K562 (cell line): ENCODE data around the gene PLXNB3. TPM values are rescaled to one million over a fixed set of nuclear protein-coding genes. Genes with fewer than 3 reads are reported as not detected.
A peak's percentile ranks its signal among the peaks of the same experiment; 100 is the strongest.

ENCODE experiments used
- CHD2 ChIP-seq: IDR thresholded peaks from 2 replicates; pipeline ENCODE4 v1.6.1; 2011; ENCODE audit warnings: low read depth, low read length
- DMBX1 ChIP-seq: fragments of 250-450 bp; sonication (Bioruptor Pico); IDR thresholded peaks from 2 replicates; pipeline ENCODE4 v1.8.0; 2022; ENCODE audit warnings: inconsistent platforms, mild to moderate bottlenecking, moderate library complexity, borderline replicate concordance
- FOXM1 ChIP-seq, 2 experiments: fragments of 450-650 bp in 1 of 2; sonication (generic) in 1 of 2; formaldehyde crosslinking in 1 of 2; IDR thresholded peaks; 2 replicates each; pipeline versions ENCODE4 v1.6.1 to v1.9.0; 2017 to 2022; ENCODE audit warnings: low read depth in 2 of 2, mild to moderate bottlenecking in 2 of 2, missing genetic modification reagents in 1 of 2, moderate library complexity in 1 of 2
- GABPA ChIP-seq: fragments of 200-800 bp; sonication (Bioruptor generic); conservative IDR thresholded peaks from 2 replicates; pipeline ENCODE4 v1.6.1; 2016; ENCODE audit warnings: low read depth, missing genetic modification characterization, missing compliant biosample characterization
- LARP7 ChIP-seq: fragments of 450-650 bp; IDR thresholded peaks from 2 replicates; pipeline ENCODE4 v1.6.1; 2016
- MCM7 ChIP-seq, 2 experiments: fragments of 450-650 bp; IDR thresholded peaks; 2 replicates each; pipeline ENCODE4 v1.6.1; 2016 to 2018
- MYC ChIP-seq, 2 experiments: fragments of 250-450 bp in 1 of 2; sonication (Bioruptor Pico) in 1 of 2; IDR thresholded peaks; 2 replicates each; pipeline versions ENCODE4 v1.5.1 to v1.6.1; 2012 to 2021; ENCODE audit warnings: low read depth in 2 of 2, borderline replicate concordance in 1 of 2, improper control_type of control experiment in 1 of 2, low read length in 1 of 2, mild to moderate bottlenecking in 1 of 2, moderate library complexity in 1 of 2
- POLR2B ChIP-seq: fragments of 450-650 bp; IDR thresholded peaks from 2 replicates; pipeline ENCODE4 v1.6.1; 2018; ENCODE audit warnings: low read depth; ENCODE audit not compliant: partially characterized antibody
- SPI1 ChIP-seq: IDR thresholded peaks from 2 replicates; pipeline ENCODE4 v1.6.1; 2011; ENCODE audit warnings: low read depth, low read length, control low read depth, borderline replicate concordance
- SREBF1 ChIP-seq: fragments of 150-350 bp; IDR thresholded peaks from 2 replicates; pipeline ENCODE4 v1.6.1; 2014; ENCODE audit warnings: antibody characterized with exemption, low read depth, low read length, borderline replicate concordance
- TCF7L2 ChIP-seq: fragments of 150-350 bp; IDR thresholded peaks from 2 replicates; pipeline ENCODE4 v1.6.1; 2016; ENCODE audit warnings: low read depth, mild to moderate bottlenecking, low read length, moderate library complexity
- ZFPM2 ChIP-seq: fragments of 250-450 bp; sonication (Bioruptor Pico); IDR thresholded peaks from 2 replicates; pipeline ENCODE4 v1.5.1; 2022; ENCODE audit warnings: mild to moderate bottlenecking
- ZSCAN29 ChIP-seq: fragments of 450-650 bp; IDR thresholded peaks from 2 replicates; pipeline ENCODE4 v1.6.1; 2017
- polyA plus RNA-seq, 8 experiments: library from polyadenylated mRNA; depleted of rRNA in 4 of 8; stranded (reverse) in 5 of 8; unstranded in 3 of 8; fragments of >200 nt; fragmentation: Nextera tagmentation in 2 of 8; fragmentation: Illumina TruSeq in 1 of 8; extraction: Ambion mirVana in 2 of 8; extraction: Trizol in 1 of 8; gene quantifications; 2 replicates each; pipeline versions ENCODE4 v1.2.1 to v1.2.3, GENCODE V29; 2011 to 2014; ENCODE audit warnings: inconsistent platforms in 1 of 8, missing spikeins in 1 of 8
- total RNA-seq, 7 experiments: library from RNA; depleted of rRNA in 6 of 7; stranded (reverse); fragments of >200 nt in 6 of 7; fragmentation: Illumina TruSeq in 2 of 7; extraction: Trizol in 2 of 7; gene quantifications; 2 replicates each; pipeline versions ENCODE4 v1.2.1 to v1.2.3, GENCODE V29; 2011 to 2021; ENCODE audit warnings: low replicate concordance in 1 of 7
- TF ChIP-seq, protein P1 (sequence below), 2 experiments: IDR thresholded peaks; 2 replicates each; pipeline ENCODE4 v1.6.1; 2011; ENCODE audit warnings: borderline replicate concordance in 1 of 2, control low read depth in 1 of 2, low read depth in 1 of 2, low read length in 1 of 2, mild to moderate bottlenecking in 1 of 2, mixed read lengths in 1 of 2, moderate library complexity in 1 of 2; ENCODE audit not compliant: insufficient read depth in 1 of 2, insufficient read length in 1 of 2, poor library complexity in 1 of 2, severe bottlenecking in 1 of 2; ENCODE audit errors: extremely low read depth in 1 of 2
- TF ChIP-seq, protein P2 (sequence below): IDR thresholded peaks from 3 replicates; pipeline ENCODE4 v1.6.1; 2011; ENCODE audit warnings: borderline replicate concordance, mild to moderate bottlenecking; ENCODE audit not compliant: insufficient read length, insufficient read depth
- TF ChIP-seq, protein P3 (sequence below): fragments of 450-650 bp; IDR thresholded peaks from one replicate; pipeline ENCODE4 v1.6.1; 2018; ENCODE audit warnings: mild to moderate bottlenecking, moderate library complexity; ENCODE audit not compliant: partially characterized antibody
- TF ChIP-seq, protein P4 (sequence below), 2 experiments: fragments of 450-650 bp; conservative IDR thresholded peaks; 2 replicates each; pipeline ENCODE4 v1.6.1; 2017; ENCODE audit warnings: mild to moderate bottlenecking in 2 of 2, moderate library complexity in 2 of 2
- TF ChIP-seq, protein P5 (sequence below): fragments of 250-450 bp; sonication (Bioruptor Pico); IDR thresholded peaks from 2 replicates; pipeline ENCODE4 v1.8.0; 2021; ENCODE audit warnings: mild to moderate bottlenecking, moderate library complexity

Gene PLXNB3
- total and polyA plus RNA-seq, 9 of the 15 experiments (the other 6 are each of a cell fraction or from before 2014, with no cell fraction given) = 0.22 to 2.0 (median 1.4) TPM; not detected in 2

DNA sequence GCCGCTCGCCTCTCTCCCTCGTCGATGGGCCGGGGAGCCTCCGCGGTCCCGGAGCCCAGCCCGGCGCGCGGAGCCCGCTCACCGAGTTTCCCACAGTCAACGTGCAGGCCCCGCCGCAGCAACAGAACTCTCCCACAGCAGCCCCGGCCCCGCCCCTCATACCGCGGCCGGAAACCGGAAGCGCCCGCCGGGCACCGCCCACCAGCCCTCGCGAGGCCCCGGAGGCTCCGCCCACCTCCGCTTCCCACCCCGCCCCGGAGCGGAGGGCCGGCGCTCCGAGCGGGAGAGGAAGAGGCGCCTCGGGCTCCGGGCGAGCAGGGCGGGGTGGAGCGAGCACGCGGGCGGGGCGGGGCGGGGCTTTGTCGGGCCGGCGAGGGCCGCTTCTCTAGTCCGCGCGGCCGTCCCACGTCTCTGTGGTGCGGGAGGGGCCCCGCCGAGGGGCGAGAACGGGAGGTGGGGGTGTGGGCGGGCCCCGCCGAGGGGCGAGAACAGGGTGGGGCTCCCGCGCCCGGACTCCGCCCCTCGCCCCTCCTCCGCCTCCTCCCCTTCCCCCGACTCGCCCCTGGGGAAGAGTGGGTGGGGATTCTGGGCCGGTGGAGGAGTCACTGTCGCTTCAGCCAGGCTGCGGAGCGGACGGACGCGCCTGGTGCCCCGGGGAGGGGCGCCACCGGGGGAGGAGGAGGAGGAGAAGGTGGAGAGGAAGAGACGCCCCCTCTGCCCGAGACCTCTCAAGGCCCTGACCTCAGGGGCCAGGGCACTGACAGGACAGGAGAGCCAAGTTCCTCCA, 39.6 kb upstream of the PLXNB3 start, which contains the start of the genes ABCD1 and BCAP31 (continued):
- TF ChIP-seq, protein P1, sequence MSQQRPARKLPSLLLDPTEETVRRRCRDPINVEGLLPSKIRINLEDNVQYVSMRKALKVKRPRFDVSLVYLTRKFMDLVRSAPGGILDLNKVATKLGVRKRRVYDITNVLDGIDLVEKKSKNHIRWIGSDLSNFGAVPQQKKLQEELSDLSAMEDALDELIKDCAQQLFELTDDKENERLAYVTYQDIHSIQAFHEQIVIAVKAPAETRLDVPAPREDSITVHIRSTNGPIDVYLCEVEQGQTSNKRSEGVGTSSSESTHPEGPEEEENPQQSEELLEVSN (IDR thresholded peaks at IDR 0.05; ENCODE audit: borderline replicate concordance in 1 of 2, extremely low read depth in 1 of 2, insufficient read depth in 1 of 2, insufficient read length in 1 of 2, low read depth in 1 of 2, low read length in 1 of 2, poor library complexity in 1 of 2, severe bottlenecking in 1 of 2) = peak in 1 of 2 experiments; percentile 81
- TF ChIP-seq, protein P2, sequence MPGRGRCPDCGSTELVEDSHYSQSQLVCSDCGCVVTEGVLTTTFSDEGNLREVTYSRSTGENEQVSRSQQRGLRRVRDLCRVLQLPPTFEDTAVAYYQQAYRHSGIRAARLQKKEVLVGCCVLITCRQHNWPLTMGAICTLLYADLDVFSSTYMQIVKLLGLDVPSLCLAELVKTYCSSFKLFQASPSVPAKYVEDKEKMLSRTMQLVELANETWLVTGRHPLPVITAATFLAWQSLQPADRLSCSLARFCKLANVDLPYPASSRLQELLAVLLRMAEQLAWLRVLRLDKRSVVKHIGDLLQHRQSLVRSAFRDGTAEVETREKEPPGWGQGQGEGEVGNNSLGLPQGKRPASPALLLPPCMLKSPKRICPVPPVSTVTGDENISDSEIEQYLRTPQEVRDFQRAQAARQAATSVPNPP = no peak
- TF ChIP-seq MYC (IDR thresholded peaks at IDR 0.05; ENCODE audit: low read depth, low read length) (no peak), MYC (CRISPR knock-in tag; IDR thresholded peaks at IDR 0.05; ENCODE audit: borderline replicate concordance, low read depth) (no peak), LARP7 (no peak), GABPA (tag) (peak; percentile 94), CHD2 (peak; percentile 84), SPI1 (peak; percentile 27; the same call in 1 of the 2 replicates), FOXM1 (IDR thresholded peaks at IDR 0.05; ENCODE audit: low read depth) (no peak), FOXM1 (CRISPR knock-in tag; IDR thresholded peaks at IDR 0.05; ENCODE audit: low read depth) (no peak), TCF7L2 (no peak), POLR2B (peak; percentile 81), ZSCAN29 (no peak), DMBX1 (no peak), ZFPM2 (CRISPR knock-in tag) (no peak), SREBF1 (no peak), MCM7 (IDR thresholded peaks at IDR 0.05) (no peak)
- TF ChIP-seq, protein P3, sequence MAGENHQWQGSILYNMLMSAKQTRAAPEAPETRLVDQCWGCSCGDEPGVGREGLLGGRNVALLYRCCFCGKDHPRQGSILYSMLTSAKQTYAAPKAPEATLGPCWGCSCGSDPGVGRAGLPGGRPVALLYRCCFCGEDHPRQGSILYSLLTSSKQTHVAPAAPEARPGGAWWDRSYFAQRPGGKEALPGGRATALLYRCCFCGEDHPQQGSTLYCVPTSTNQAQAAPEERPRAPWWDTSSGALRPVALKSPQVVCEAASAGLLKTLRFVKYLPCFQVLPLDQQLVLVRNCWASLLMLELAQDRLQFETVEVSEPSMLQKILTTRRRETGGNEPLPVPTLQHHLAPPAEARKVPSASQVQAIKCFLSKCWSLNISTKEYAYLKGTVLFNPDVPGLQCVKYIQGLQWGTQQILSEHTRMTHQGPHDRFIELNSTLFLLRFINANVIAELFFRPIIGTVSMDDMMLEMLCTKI = no peak
- TF ChIP-seq, protein P4, sequence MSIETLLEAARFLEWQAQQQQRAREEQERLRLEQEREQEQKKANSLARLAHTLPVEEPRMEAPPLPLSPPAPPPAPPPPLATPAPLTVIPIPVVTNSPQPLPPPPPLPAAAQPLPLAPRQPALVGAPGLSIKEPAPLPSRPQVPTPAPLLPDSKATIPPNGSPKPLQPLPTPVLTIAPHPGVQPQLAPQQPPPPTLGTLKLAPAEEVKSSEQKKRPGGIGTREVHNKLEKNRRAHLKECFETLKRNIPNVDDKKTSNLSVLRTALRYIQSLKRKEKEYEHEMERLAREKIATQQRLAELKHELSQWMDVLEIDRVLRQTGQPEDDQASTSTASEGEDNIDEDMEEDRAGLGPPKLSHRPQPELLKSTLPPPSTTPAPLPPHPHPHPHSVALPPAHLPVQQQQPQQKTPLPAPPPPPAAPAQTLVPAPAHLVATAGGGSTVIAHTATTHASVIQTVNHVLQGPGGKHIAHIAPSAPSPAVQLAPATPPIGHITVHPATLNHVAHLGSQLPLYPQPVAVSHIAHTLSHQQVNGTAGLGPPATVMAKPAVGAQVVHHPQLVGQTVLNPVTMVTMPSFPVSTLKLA (conservative IDR thresholded peaks at IDR 0.05) = peak; percentile 34 to 53; a peak in 3 of 4 replicates
- TF ChIP-seq, protein P5, sequence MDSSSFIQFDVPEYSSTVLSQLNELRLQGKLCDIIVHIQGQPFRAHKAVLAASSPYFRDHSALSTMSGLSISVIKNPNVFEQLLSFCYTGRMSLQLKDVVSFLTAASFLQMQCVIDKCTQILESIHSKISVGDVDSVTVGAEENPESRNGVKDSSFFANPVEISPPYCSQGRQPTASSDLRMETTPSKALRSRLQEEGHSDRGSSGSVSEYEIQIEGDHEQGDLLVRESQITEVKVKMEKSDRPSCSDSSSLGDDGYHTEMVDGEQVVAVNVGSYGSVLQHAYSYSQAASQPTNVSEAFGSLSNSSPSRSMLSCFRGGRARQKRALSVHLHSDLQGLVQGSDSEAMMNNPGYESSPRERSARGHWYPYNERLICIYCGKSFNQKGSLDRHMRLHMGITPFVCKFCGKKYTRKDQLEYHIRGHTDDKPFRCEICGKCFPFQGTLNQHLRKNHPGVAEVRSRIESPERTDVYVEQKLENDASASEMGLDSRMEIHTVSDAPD (CRISPR knock-in tag) = no peak
